K562 (cell line): ENCODE data around the gene ERBB3. TPM values are rescaled to one million over a fixed set of nuclear protein-coding genes. Genes with fewer than 3 reads are reported as not detected.

ENCODE experiments used
- DMBX1 ChIP-seq: fragments of 250-450 bp; sonication (Bioruptor Pico); IDR thresholded peaks from 2 replicates; pipeline ENCODE4 v1.8.0; 2022; ENCODE audit warnings: inconsistent platforms, mild to moderate bottlenecking, moderate library complexity, borderline replicate concordance
- KDM4B ChIP-seq, 2 experiments: fragments of 450-650 bp in 1 of 2; sonication (generic) in 1 of 2; IDR thresholded peaks; 2 replicates each; pipeline ENCODE4 v1.6.1; 2016 to 2017; ENCODE audit warnings: borderline replicate concordance in 2 of 2, antibody characterized with exemption in 1 of 2, low read depth in 1 of 2, mild to moderate bottlenecking in 1 of 2
- MYC ChIP-seq, 2 experiments: fragments of 250-450 bp in 1 of 2; sonication (Bioruptor Pico) in 1 of 2; IDR thresholded peaks; 2 replicates each; pipeline versions ENCODE4 v1.5.1 to v1.6.1; 2012 to 2021; ENCODE audit warnings: low read depth in 2 of 2, borderline replicate concordance in 1 of 2, improper control_type of control experiment in 1 of 2, low read length in 1 of 2, mild to moderate bottlenecking in 1 of 2, moderate library complexity in 1 of 2
- NFE2L1 ChIP-seq: fragments of 450-650 bp; IDR thresholded peaks from 2 replicates; pipeline ENCODE4 v1.6.1; 2016; ENCODE audit warnings: missing genetic modification characterization, low read depth, mild to moderate bottlenecking, missing compliant biosample characterization, moderate library complexity, borderline replicate concordance
- PRMT5 ChIP-seq: sonication (generic); formaldehyde crosslinking; IDR thresholded peaks from 2 replicates; pipeline ENCODE4 v1.5.0; 2020; ENCODE audit warnings: missing genetic modification reagents
- PRPF4 ChIP-seq: fragments of 200-400 bp; formaldehyde crosslinking; IDR thresholded peaks from one replicate; pipeline ENCODE4 v1.6.1; 2017; ENCODE audit warnings: low read length, low read depth, mild to moderate bottlenecking; ENCODE audit not compliant: insufficient read depth, poor library complexity, severe bottlenecking
- RB1 ChIP-seq: fragments of 450-650 bp; IDR thresholded peaks from 2 replicates; pipeline ENCODE4 v1.6.1; 2017; ENCODE audit warnings: low read depth, mild to moderate bottlenecking
- RBM39 ChIP-seq: fragments of 200-400 bp; formaldehyde crosslinking; optimal IDR thresholded peaks from 2 replicates; pipeline ENCODE3; 2018; ENCODE audit warnings: low read depth, low read length
- SMAD4 ChIP-seq: fragments of 250-450 bp; sonication (Bioruptor Pico); conservative IDR thresholded peaks from 2 replicates; pipeline ENCODE4 v1.8.0; 2021; ENCODE audit warnings: inconsistent platforms, mild to moderate bottlenecking, moderate library complexity
- SOX6 ChIP-seq: fragments of 450-650 bp; IDR thresholded peaks from 2 replicates; pipeline ENCODE4 v1.6.1; 2014; ENCODE audit warnings: mild to moderate bottlenecking
- TCFL5 ChIP-seq: fragments of 250-450 bp; sonication (Bioruptor Pico); conservative IDR thresholded peaks from 2 replicates; pipeline ENCODE4 v1.6.1; 2021; ENCODE audit warnings: mild to moderate bottlenecking, moderate library complexity, matching md5 sums
- ZNF165 ChIP-seq: fragments of 250-450 bp; sonication (Bioruptor Pico); IDR thresholded peaks from 2 replicates; pipeline ENCODE4 v1.4.0; 2020; ENCODE audit warnings: borderline replicate concordance
- ZNF212 ChIP-seq: fragments of 450-650 bp; formaldehyde crosslinking; IDR thresholded peaks from 2 replicates; pipeline ENCODE4 v1.4.0; 2020; ENCODE audit warnings: mild to moderate bottlenecking
- ZNF23 ChIP-seq: fragments of 250-450 bp; sonication (Bioruptor Pico); IDR thresholded peaks from 2 replicates; pipeline ENCODE4 v1.4.0; 2020; ENCODE audit warnings: mild to moderate bottlenecking
- ZNF764 ChIP-seq: fragments of 250-450 bp; sonication (Bioruptor Pico); IDR thresholded peaks from 2 replicates; pipeline ENCODE4 v1.4.0; 2020; ENCODE audit warnings: low read depth, mild to moderate bottlenecking, moderate library complexity
- polyA plus RNA-seq, 8 experiments: library from polyadenylated mRNA; depleted of rRNA in 4 of 8; stranded (reverse) in 5 of 8; unstranded in 3 of 8; fragments of >200 nt; fragmentation: Nextera tagmentation in 2 of 8; fragmentation: Illumina TruSeq in 1 of 8; extraction: Ambion mirVana in 2 of 8; extraction: Trizol in 1 of 8; gene quantifications; 2 replicates each; pipeline versions ENCODE4 v1.2.1 to v1.2.3, GENCODE V29; 2011 to 2014; ENCODE audit warnings: inconsistent platforms in 1 of 8, missing spikeins in 1 of 8
- total RNA-seq, 7 experiments: library from RNA; depleted of rRNA in 6 of 7; stranded (reverse); fragments of >200 nt in 6 of 7; fragmentation: Illumina TruSeq in 2 of 7; extraction: Trizol in 2 of 7; gene quantifications; 2 replicates each; pipeline versions ENCODE4 v1.2.1 to v1.2.3, GENCODE V29; 2011 to 2021; ENCODE audit warnings: low replicate concordance in 1 of 7
- TF ChIP-seq, protein P1 (sequence below): sonication (generic); formaldehyde crosslinking; IDR thresholded peaks from 2 replicates; pipeline ENCODE4 v1.8.0; 2023; ENCODE audit warnings: missing genetic modification reagents, mild to moderate bottlenecking, borderline replicate concordance
- TF ChIP-seq, protein P2 (sequence below), 2 experiments: IDR thresholded peaks in 1 of 2; conservative IDR thresholded peaks in 1 of 2; 2 replicates each; pipeline ENCODE4 v1.6.1; 2016; ENCODE audit warnings: low read depth in 2 of 2, mild to moderate bottlenecking in 1 of 2, missing compliant biosample characterization in 1 of 2, missing genetic modification characterization in 1 of 2, moderate library complexity in 1 of 2

ERBB3 gene
- total and polyA plus RNA-seq, 9 of the 15 experiments (the other 6 are each of a cell fraction or from before 2014, with no cell fraction given), result 1.5 to 5.4 (median 3.8) TPM

DNA sequence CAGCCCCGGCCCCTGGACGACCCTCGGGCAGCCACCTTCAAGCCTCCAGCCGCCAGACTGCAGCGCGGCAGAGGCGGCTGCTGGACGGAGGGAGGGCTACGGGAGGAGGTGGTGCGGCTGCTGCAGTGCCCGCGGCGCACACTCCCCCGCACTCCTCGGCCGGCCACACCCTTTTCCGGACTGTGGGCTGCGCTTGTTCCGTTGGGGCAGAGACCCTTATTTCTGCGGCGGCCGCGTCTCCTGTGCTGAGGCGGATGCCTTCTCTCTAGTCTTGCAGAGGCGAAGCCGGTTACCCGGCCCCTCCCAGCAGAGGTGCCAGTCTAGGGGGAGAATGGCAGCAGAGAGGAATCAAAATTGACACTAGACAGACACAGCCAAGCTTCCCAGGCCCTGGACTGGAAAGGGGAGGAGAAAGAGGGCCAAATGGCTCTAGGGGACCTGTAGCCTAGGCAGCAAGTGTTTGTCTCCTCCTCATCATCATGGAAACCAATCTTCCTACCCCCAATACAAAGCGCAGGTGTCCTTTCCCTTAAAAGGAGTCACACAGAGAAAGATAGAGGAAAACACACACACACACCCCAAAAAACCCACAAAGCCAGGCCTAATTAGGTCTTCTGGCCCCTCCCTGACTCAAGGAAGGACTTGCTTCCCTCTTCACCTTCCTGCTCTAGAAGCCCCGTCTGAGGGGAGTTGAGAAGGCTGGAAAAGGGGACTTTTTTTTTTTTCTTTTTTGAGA lies 49.4 kb downstream of the ERBB3 start (continued):
- TF ChIP-seq DMBX1 (CRISPR knock-in tag) (no peak), TCFL5 (CRISPR knock-in tag) (no peak), ZNF212 (CRISPR knock-in tag) (no peak), PRMT5 (no peak), ZNF764 (CRISPR knock-in tag) (no peak), RB1 (peak; percentile 37; the same call in 1 of the 2 replicates), SMAD4 (CRISPR knock-in tag) (peak; percentile 93), KDM4B (IDR thresholded peaks at IDR 0.05; ENCODE audit: borderline replicate concordance in 2 of 2, low read depth in 1 of 2) (no peak), ZNF165 (CRISPR knock-in tag) (peak; percentile 6; the same call in 1 of the 2 replicates), ZNF23 (CRISPR knock-in tag) (no peak), NFE2L1 (tag) (no peak), SOX6 (peak; percentile 65), PRPF4 (no peak), MYC (IDR thresholded peaks at IDR 0.05; ENCODE audit: low read depth, low read length) (peak; percentile 57; the same call in 1 of the 2 replicates), MYC (CRISPR knock-in tag; IDR thresholded peaks at IDR 0.05; ENCODE audit: borderline replicate concordance, low read depth) (no peak), RBM39 (no peak)
- TF ChIP-seq, protein P1, sequence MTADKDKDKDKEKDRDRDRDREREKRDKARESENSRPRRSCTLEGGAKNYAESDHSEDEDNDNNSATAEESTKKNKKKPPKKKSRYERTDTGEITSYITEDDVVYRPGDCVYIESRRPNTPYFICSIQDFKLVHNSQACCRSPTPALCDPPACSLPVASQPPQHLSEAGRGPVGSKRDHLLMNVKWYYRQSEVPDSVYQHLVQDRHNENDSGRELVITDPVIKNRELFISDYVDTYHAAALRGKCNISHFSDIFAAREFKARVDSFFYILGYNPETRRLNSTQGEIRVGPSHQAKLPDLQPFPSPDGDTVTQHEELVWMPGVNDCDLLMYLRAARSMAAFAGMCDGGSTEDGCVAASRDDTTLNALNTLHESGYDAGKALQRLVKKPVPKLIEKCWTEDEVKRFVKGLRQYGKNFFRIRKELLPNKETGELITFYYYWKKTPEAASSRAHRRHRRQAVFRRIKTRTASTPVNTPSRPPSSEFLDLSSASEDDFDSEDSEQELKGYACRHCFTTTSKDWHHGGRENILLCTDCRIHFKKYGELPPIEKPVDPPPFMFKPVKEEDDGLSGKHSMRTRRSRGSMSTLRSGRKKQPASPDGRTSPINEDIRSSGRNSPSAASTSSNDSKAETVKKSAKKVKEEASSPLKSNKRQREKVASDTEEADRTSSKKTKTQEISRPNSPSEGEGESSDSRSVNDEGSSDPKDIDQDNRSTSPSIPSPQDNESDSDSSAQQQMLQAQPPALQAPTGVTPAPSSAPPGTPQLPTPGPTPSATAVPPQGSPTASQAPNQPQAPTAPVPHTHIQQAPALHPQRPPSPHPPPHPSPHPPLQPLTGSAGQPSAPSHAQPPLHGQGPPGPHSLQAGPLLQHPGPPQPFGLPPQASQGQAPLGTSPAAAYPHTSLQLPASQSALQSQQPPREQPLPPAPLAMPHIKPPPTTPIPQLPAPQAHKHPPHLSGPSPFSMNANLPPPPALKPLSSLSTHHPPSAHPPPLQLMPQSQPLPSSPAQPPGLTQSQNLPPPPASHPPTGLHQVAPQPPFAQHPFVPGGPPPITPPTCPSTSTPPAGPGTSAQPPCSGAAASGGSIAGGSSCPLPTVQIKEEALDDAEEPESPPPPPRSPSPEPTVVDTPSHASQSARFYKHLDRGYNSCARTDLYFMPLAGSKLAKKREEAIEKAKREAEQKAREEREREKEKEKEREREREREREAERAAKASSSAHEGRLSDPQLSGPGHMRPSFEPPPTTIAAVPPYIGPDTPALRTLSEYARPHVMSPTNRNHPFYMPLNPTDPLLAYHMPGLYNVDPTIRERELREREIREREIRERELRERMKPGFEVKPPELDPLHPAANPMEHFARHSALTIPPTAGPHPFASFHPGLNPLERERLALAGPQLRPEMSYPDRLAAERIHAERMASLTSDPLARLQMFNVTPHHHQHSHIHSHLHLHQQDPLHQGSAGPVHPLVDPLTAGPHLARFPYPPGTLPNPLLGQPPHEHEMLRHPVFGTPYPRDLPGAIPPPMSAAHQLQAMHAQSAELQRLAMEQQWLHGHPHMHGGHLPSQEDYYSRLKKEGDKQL (CRISPR knock-in tag), result no peak
- TF ChIP-seq, protein P2, sequence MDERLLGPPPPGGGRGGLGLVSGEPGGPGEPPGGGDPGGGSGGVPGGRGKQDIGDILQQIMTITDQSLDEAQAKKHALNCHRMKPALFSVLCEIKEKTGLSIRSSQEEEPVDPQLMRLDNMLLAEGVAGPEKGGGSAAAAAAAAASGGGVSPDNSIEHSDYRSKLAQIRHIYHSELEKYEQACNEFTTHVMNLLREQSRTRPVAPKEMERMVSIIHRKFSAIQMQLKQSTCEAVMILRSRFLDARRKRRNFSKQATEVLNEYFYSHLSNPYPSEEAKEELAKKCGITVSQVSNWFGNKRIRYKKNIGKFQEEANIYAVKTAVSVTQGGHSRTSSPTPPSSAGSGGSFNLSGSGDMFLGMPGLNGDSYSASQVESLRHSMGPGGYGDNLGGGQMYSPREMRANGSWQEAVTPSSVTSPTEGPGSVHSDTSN (CRISPR knock-in tag; IDR thresholded peaks at IDR 0.05; ENCODE audit: low read depth), result no peak
- TF ChIP-seq, protein P2 (tag; conservative IDR thresholded peaks at IDR 0.05; ENCODE audit: low read depth), result no peak
